Keratinocyte (primary cell): ENCODE results near the gene CENPU. TPM values are rescaled to one million over a fixed set of nuclear protein-coding genes. Genes with fewer than 3 reads are reported as not detected.

Experiments
- DNase-seq: peaks from one replicate; pipeline ENCODE4 v3.0.0-alpha.2; 2011; ENCODE audit warnings: low read depth, missing footprints, low spot score
- FAIRE-seq: peaks from 2 replicates; lab custom pipeline; 2011; peaks lifted over from hg19 to GRCh38; lab: Jason Lieb, UNC
- H2AFZ ChIP-seq: 2 replicates; pipeline ENCODE4 v1.6.0; 2012; ENCODE audit warnings: low read length, control low read depth, inconsistent platforms; ENCODE audit not compliant: control insufficient read depth
- H3K27ac ChIP-seq: 2 replicates; pipeline ENCODE4 v1.5.1; 2011; ENCODE audit warnings: low read length; ENCODE audit not compliant: control insufficient read depth, insufficient read depth
- H3K27me3 ChIP-seq: 3 replicates; pipeline ENCODE4 v1.6.0; 2011; ENCODE audit warnings: low read length; ENCODE audit not compliant: control insufficient read depth, insufficient read depth; ENCODE audit errors: extremely low read depth
- H3K36me3 ChIP-seq, 2 experiments: 2 replicates in 1 of 2; 3 replicates in 1 of 2; pipeline ENCODE4 v1.5.1; 2011; ENCODE audit warnings: low read length in 2 of 2, mild to moderate bottlenecking in 1 of 2; ENCODE audit not compliant: control insufficient read depth in 2 of 2, insufficient read depth in 2 of 2; ENCODE audit errors: extremely low read depth in 1 of 2
- H3K4me1 ChIP-seq: 3 replicates; pipeline ENCODE4 v1.5.1; 2011; ENCODE audit warnings: low read length; ENCODE audit not compliant: control insufficient read depth, insufficient read depth; ENCODE audit errors: extremely low read depth
- H3K4me2 ChIP-seq: 3 replicates; pipeline ENCODE4 v1.6.0; 2011; ENCODE audit warnings: low read depth, low read length; ENCODE audit not compliant: control insufficient read depth, insufficient read depth; ENCODE audit errors: extremely low read depth
- H3K4me3 ChIP-seq, 3 experiments: fragments of 200-600 bp in 1 of 3; sonication (generic) in 1 of 3; 2 replicates in 2 of 3; 3 replicates in 1 of 3; pipeline ENCODE4 v1.5.1; 2011 to 2016; ENCODE audit warnings: low read length in 3 of 3, mild to moderate bottlenecking in 3 of 3, control low read depth in 2 of 3, inconsistent platforms in 1 of 3, low read depth in 1 of 3, mixed read lengths in 1 of 3, mixed run types in 1 of 3, moderate library complexity in 1 of 3; ENCODE audit not compliant: control insufficient read depth in 2 of 3, insufficient read depth in 2 of 3; ENCODE audit errors: extremely low read depth in 1 of 3
- H3K79me2 ChIP-seq: 2 replicates; pipeline ENCODE4 v1.6.0; 2012; ENCODE audit warnings: low read length; ENCODE audit not compliant: control insufficient read depth, insufficient read depth
- H3K9ac ChIP-seq: 3 replicates; pipeline ENCODE4 v1.6.0; 2011; ENCODE audit warnings: low read length; ENCODE audit not compliant: control insufficient read depth, insufficient read depth; ENCODE audit errors: extremely low read depth
- H3K9me1 ChIP-seq: 3 replicates; pipeline ENCODE4 v1.6.0; 2011; ENCODE audit warnings: low read length; ENCODE audit not compliant: control insufficient read depth, insufficient read depth; ENCODE audit errors: extremely low read depth
- H3K9me3 ChIP-seq: 2 replicates; pipeline ENCODE4 v1.5.1; 2012; ENCODE audit warnings: low read depth, low read length; ENCODE audit not compliant: control insufficient read depth
- H4K20me1 ChIP-seq: 3 replicates; pipeline ENCODE4 v1.6.0; 2011; ENCODE audit warnings: low read length; ENCODE audit not compliant: control insufficient read depth, insufficient read depth; ENCODE audit errors: extremely low read depth
- EZH2 ChIP-seq: IDR thresholded peaks from one replicate; pipeline ENCODE4 v1.6.1; 2012; ENCODE audit warnings: inconsistent platforms, mild to moderate bottlenecking, low read length, moderate library complexity
- dilution Hi-C: fragments of 300-500 bp; cut with MboI; formaldehyde crosslinking; loops from one replicate; pipeline ENCODE4 v1.7.0; 2020; ENCODE audit warnings: low sequenced_read_pairs; ENCODE audit not compliant: extremely low pct_ligation_motif_present
- polyA plus RNA-seq, 5 experiments: library from polyadenylated mRNA; depleted of rRNA in 3 of 5; stranded (reverse) in 3 of 5; stranded (forward) in 1 of 5; unstranded in 1 of 5; fragments of >200 nt; gene quantifications; 1 replicate in 1 of 5; 2 replicates in 3 of 5; 3 replicates in 1 of 5; pipeline versions ENCODE4 v1.2.1 to v1.2.3, GENCODE V29; 2011 to 2012; ENCODE audit warnings: missing spikeins in 2 of 5, low read depth in 1 of 5, low replicate concordance in 1 of 5
- TF ChIP-seq, protein P1 (sequence below), 3 experiments: IDR thresholded peaks in 1 of 3; conservative IDR thresholded peaks in 1 of 3; optimal IDR thresholded peaks in 1 of 3; 2 replicates in 2 of 3; 3 replicates in 1 of 3; pipeline versions ENCODE3 to v1.5.1; 2011; ENCODE audit warnings: low read length in 3 of 3, mild to moderate bottlenecking in 3 of 3, moderate library complexity in 2 of 3, control low read depth in 1 of 3, inconsistent platforms in 1 of 3; ENCODE audit not compliant: insufficient read depth in 2 of 3; ENCODE audit errors: extremely low read depth in 1 of 3

CENPU gene
- polyA plus RNA-seq, 1 donor (not counting 4 experiments of a cell fraction or from before 2014, with no cell fraction given): 12.5 TPM

DNA sequence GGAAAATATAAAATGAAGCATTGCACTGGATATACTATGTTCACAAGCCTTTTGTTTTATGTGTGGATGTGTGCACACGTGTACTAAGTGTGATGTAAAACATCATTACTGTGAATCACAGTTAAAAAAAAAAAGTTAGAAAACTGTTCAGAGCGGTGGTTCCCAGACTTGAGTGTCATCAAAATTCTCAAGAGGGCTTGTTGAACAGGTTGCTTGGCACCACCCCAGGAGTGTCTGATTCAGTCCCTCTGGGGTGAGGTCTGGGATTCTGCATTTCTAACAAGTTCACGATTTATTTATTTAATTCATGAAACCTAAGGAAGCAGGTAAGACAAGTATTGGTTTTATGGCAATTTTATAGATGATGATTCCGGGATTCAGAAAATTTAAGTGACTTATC lies 1.8 kb downstream of the CENPU start:
- H3K9me1 ChIP-seq: no peaks in the 10 kb centered on the region
- H3K27ac ChIP-seq: peak overlapping the region; percentile 85
- DNase-seq (no peak), FAIRE-seq (peak; percentile 26)
- TF ChIP-seq EZH2: no peak
- TF ChIP-seq, protein P1, sequence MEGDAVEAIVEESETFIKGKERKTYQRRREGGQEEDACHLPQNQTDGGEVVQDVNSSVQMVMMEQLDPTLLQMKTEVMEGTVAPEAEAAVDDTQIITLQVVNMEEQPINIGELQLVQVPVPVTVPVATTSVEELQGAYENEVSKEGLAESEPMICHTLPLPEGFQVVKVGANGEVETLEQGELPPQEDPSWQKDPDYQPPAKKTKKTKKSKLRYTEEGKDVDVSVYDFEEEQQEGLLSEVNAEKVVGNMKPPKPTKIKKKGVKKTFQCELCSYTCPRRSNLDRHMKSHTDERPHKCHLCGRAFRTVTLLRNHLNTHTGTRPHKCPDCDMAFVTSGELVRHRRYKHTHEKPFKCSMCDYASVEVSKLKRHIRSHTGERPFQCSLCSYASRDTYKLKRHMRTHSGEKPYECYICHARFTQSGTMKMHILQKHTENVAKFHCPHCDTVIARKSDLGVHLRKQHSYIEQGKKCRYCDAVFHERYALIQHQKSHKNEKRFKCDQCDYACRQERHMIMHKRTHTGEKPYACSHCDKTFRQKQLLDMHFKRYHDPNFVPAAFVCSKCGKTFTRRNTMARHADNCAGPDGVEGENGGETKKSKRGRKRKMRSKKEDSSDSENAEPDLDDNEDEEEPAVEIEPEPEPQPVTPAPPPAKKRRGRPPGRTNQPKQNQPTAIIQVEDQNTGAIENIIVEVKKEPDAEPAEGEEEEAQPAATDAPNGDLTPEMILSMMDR (optimal IDR thresholded peaks at IDR 0.05 in 1 of 3, IDR thresholded peaks at IDR 0.05 in 1 of 3, conservative IDR thresholded peaks at IDR 0.05 in 1 of 3; ENCODE audit: extremely low read depth in 1 of 3, insufficient read depth in 2 of 3, low read length in 3 of 3): no peak
- H2AFZ ChIP-seq: no peak overlapping the region
- dilution Hi-C loops: no loop called here
- peaks cover 0 to 7% of the 10 kb centered on the region in 2 experiments for H3K36me3 ChIP-seq
- H3K4me2 ChIP-seq: peak overlapping the region; percentile 92
- no peaks in the 10 kb centered on the region for H3K27me3 ChIP-seq
- peak overlapping the region in 2 of 3 experiments; percentile 97 to 98 for H3K4me3 ChIP-seq
- no peaks in the 10 kb centered on the region for H3K9me3 ChIP-seq
- H3K79me2 ChIP-seq: peaks cover 38% of the 10 kb centered on the region
- H3K4me1 ChIP-seq: peaks cover 37% of the 10 kb centered on the region
- peak overlapping the region; percentile 95 for H3K9ac ChIP-seq
- H4K20me1 ChIP-seq: no peaks in the 10 kb centered on the region

DNA sequence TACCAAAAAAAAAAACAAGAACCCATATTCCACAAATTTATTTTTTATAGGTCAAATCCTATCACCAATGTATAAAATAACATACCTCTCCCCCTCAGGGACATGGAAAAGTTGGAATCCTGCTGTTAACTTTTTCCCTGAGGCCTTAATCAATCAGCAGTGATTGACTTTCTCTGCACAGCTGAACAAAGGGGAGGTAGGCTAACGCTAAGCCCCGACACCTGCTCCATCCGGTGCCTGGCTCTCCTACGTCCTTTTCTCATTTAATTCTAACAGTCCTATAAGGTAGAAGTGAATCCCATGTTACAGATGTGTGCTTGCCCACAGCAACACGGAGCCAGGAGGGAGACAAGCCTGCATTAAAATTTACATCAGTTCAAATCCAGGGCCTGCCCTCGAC lies 2.8 kb downstream of the CENPU start:
- H3K9me3 ChIP-seq: no peaks in the 10 kb centered on the region
- no peak overlapping the region for H3K9ac ChIP-seq
- dilution Hi-C loops: no loop called here
- H3K79me2 ChIP-seq: peaks cover 40% of the 10 kb centered on the region
- DNase-seq (no peak), FAIRE-seq (no peak)
- no peak overlapping the region for H3K4me2 ChIP-seq
- H3K36me3 ChIP-seq: peaks cover 0 to 7% of the 10 kb centered on the region in 2 experiments
- H4K20me1 ChIP-seq: no peaks in the 10 kb centered on the region
- no peaks in the 10 kb centered on the region for H3K9me1 ChIP-seq
- no peak for TF ChIP-seq EZH2
- TF ChIP-seq, protein P1 (optimal IDR thresholded peaks at IDR 0.05 in 1 of 3, IDR thresholded peaks at IDR 0.05 in 1 of 3, conservative IDR thresholded peaks at IDR 0.05 in 1 of 3; ENCODE audit: extremely low read depth in 1 of 3, insufficient read depth in 2 of 3, low read length in 3 of 3): no peak
- no peaks in the 10 kb centered on the region for H3K27me3 ChIP-seq
- no peak overlapping the region for H3K4me3 ChIP-seq
- peaks cover 37% of the 10 kb centered on the region for H3K4me1 ChIP-seq
- H2AFZ ChIP-seq: no peak overlapping the region
- H3K27ac ChIP-seq: no peak overlapping the region
